Smooth muscle cell of the umbilical artery (primary cell): ENCODE measurements around the gene BNIP1. TPM values are rescaled to one million over a fixed set of nuclear protein-coding genes. Genes with fewer than 3 reads are reported as not detected.

ENCODE experiments used
- total RNA-seq: library from RNA; depleted of rRNA; stranded (reverse); fragments of >200 nt; gene quantifications from 2 replicates; pipeline ENCODE4 v1.2.3, GENCODE V29; 2014

The BNIP1 gene
- 20.1 and 25.8 TPM in 2 replicates for total RNA-seq

GRCh38 chr5:173144200-173145176 is at the start of gene BNIP1:
Gene BNIP1 (plus strand): TSS chr5:173144531. CDS start chr5:173144546, 15 bp downstream.

Other genes with a start within 250 kb of the BNIP1 start
- gene RPL26L1, start 185.1 kb upstream of the BNIP1 start, total RNA-seq, result 43.6 and 47.2 TPM in 2 replicates
- gene ATP6V0E1, start 160.8 kb upstream of the BNIP1 start, total RNA-seq, result 182 and 291 TPM in 2 replicates
- gene CREBRF, start 88.2 kb upstream of the BNIP1 start, total RNA-seq, result 10.0 and 15.7 TPM in 2 replicates
- not detected in 2 replicates for gene NKX2-5, start 90.7 kb downstream of the BNIP1 start, total RNA-seq
- gene STC2, start 183.9 kb downstream of the BNIP1 start, total RNA-seq, result 197 and 487 TPM in 2 replicates